CD4-positive, alpha-beta T cell (primary cell): ENCODE results near the gene NR3C1. TPM values are rescaled to one million over a fixed set of nuclear protein-coding genes. Genes with fewer than 3 reads are reported as not detected.

Experiments used
- ATAC-seq: fragments of 200-7000 bp; cut with Tn5 transposase; one replicate; pipeline ENCODE4 v1.10.0; 2022; ENCODE audit warnings: mild to moderate bottlenecking; ENCODE audit not compliant: poor library complexity
- CTCF ChIA-PET: fragments of 350-600 bp; sonication (Branson Sonifier 250); formaldehyde crosslinking; loops from one replicate; lab custom pipeline; 2021; ENCODE audit warnings: antibody characterized with exemption, inconsistent platforms; lab: Charles Lee
- POLR2A ChIA-PET: fragments of 350-600 bp; sonication (Branson Sonifier 250); formaldehyde crosslinking; loops from one replicate; lab custom pipeline; 2021; ENCODE audit warnings: antibody characterized with exemption, inconsistent platforms; lab: Charles Lee
- DNase-seq, 14 experiments: peaks; one replicate each; pipeline ENCODE4 v3.0.0-alpha.2; 2013 to 2020; ENCODE audit warnings: mixed read lengths in 2 of 14
- H3K27ac ChIP-seq, 2 donors: one replicate each; pipeline versions ENCODE4 v1.5.1 to v1.7.0; 2013; ENCODE audit warnings: low read length in 2 of 2, low read depth in 1 of 2, mild to moderate bottlenecking in 1 of 2
- H3K27me3 ChIP-seq, 2 experiments: 1 replicate in 1 of 2; 2 replicates in 1 of 2; pipeline versions ENCODE4 v1.6.1 to v1.7.0; 2013; ENCODE audit warnings: low read length in 2 of 2, control low read depth in 1 of 2, mild to moderate bottlenecking in 1 of 2, moderate library complexity in 1 of 2; ENCODE audit not compliant: insufficient read depth in 2 of 2, control insufficient read depth in 1 of 2
- H3K36me3 ChIP-seq: one replicate; pipeline ENCODE4 v1.6.1; 2013; ENCODE audit warnings: low read length, control low read depth; ENCODE audit not compliant: insufficient read depth
- H3K4me1 ChIP-seq: one replicate; pipeline ENCODE4 v1.6.1; 2013; ENCODE audit warnings: low read length, control low read depth; ENCODE audit not compliant: insufficient read depth
- H3K4me3 ChIP-seq: one replicate; pipeline ENCODE4 v1.5.1; 2013; ENCODE audit warnings: mild to moderate bottlenecking, low read length, moderate library complexity
- H3K9me3 ChIP-seq, 2 experiments: 1 replicate in 1 of 2; 2 replicates in 1 of 2; pipeline versions ENCODE4 v1.6.1 to v1.7.0; 2013; ENCODE audit warnings: low read length in 2 of 2, mild to moderate bottlenecking in 2 of 2, control low read depth in 1 of 2, moderate library complexity in 1 of 2; ENCODE audit not compliant: control insufficient read depth in 1 of 2, insufficient read depth in 1 of 2
- H3K27ac Mint-ChIP-seq: one replicate; pipeline ENCODE4 v1.8.0; 2020; ENCODE audit warnings: mixed read lengths
- H3K27me3 Mint-ChIP-seq: one replicate; pipeline ENCODE4 v1.8.0; 2021; ENCODE audit warnings: mixed read lengths
- H3K36me3 Mint-ChIP-seq: one replicate; pipeline ENCODE4 v1.8.0; 2021; ENCODE audit warnings: low read depth, mixed read lengths
- H3K4me1 Mint-ChIP-seq: one replicate; pipeline ENCODE4 v1.8.0; 2021; ENCODE audit warnings: low read depth, mixed read lengths
- H3K4me3 Mint-ChIP-seq: one replicate; pipeline ENCODE4 v1.8.0; 2020; ENCODE audit warnings: mild to moderate bottlenecking, mixed read lengths
- H3K9me3 Mint-ChIP-seq: one replicate; pipeline ENCODE4 v1.8.0; 2020; ENCODE audit warnings: mixed read lengths
- CTCF ChIP-seq: fragments of 200-600 bp; IDR thresholded peaks from one replicate; pipeline ENCODE4 v1.8.0; 2022; ENCODE audit warnings: antibody characterized with exemption, mild to moderate bottlenecking
- intact Hi-C, 2 experiments: fragments of 100-400 bp; cut with DNase I in 1 of 2; cut with micrococcal nuclease in 1 of 2; formaldehyde crosslinking; loops; one replicate each; pipeline versions ENCODE4 v1.15.1 to v1.9.0; 2023 to 2025; cut with DNase I, micrococcal nuclease
- total RNA-seq, 174 experiments: library from RNA in 2 of 174; stranded (reverse) in 2 of 174; gene quantifications; one replicate each; pipeline ENCODE4 v1.2.3 and lab custom pipeline; 2021 to 2026

NR3C1 gene
- total RNA-seq, 2 experiments from 2014 or later: 168 to 191 TPM

- TF ChIP-seq CTCF: no peak
Measured at GRCh38 chr5:143279698-143280097, 123.8 kb downstream of the NR3C1 start.

GRCh38 chr5:143277536-143277935, 126.0 kb downstream of the NR3C1 start:
- no peaks in the 10 kb centered on the region for H3K4me1 ChIP-seq
- no peak for TF ChIP-seq CTCF
- Mint-ChIP-seq H3K27ac (no peak overlapping the region), H3K36me3 (peaks cover 68% of the 10 kb centered on the region), H3K27me3 (no peaks in the 10 kb centered on the region), H3K9me3 (no peaks in the 10 kb centered on the region), H3K4me1 (no peaks in the 10 kb centered on the region), H3K4me3 (no peak overlapping the region)
- no peak overlapping the region for H3K4me3 ChIP-seq
- POLR2A ChIA-PET: interaction anchor here (1.2 kb wide), 1 partner anchor 126 kb away, joined by 3 read pairs; the partner anchor contains the start of gene NR3C1
- no peak for DNase-seq
- H3K27me3 ChIP-seq: no peaks in the 10 kb centered on the region
- H3K36me3 ChIP-seq: peaks cover 38% of the 10 kb centered on the region
- intact Hi-C loops: no loop called here
- CTCF ChIA-PET: interaction anchor here (0.6 to 1.4 kb wide), 2 partner anchors 9 to 13 kb away, joined by 3 to 5 read pairs; no protein-coding TSS in a partner anchor
- H3K9me3 ChIP-seq: no peaks in the 10 kb centered on the region
- no peak overlapping the region for H3K27ac ChIP-seq
- ATAC-seq: no peak

More at GRCh38 chr5:143279698-143280097, 123.8 kb downstream of the NR3C1 start:
- Histone ChIP-seq H3K4me1 (no peaks in the 10 kb centered on the region), H3K27ac (no peak overlapping the region), H3K9me3 (no peaks in the 10 kb centered on the region), H3K27me3 (no peaks in the 10 kb centered on the region), H3K4me3 (no peak overlapping the region), H3K36me3 (peaks cover 52% of the 10 kb centered on the region)
- intact Hi-C loops: no loop called here
- no peak overlapping the region for H3K27ac Mint-ChIP-seq
- peaks cover 75% of the 10 kb centered on the region for H3K36me3 Mint-ChIP-seq
- no peaks in the 10 kb centered on the region for H3K4me1 Mint-ChIP-seq
- no peaks in the 10 kb centered on the region for H3K9me3 Mint-ChIP-seq
- ATAC-seq (no peak), DNase-seq (no peak)
- H3K4me3 Mint-ChIP-seq: no peak overlapping the region
- ChIA-PET POLR2A (interaction anchor here (0.9 kb wide), 1 partner anchor 15 kb away, joined by 3 read pairs; no protein-coding TSS in a partner anchor), CTCF (no interaction called here)
- no peaks in the 10 kb centered on the region for H3K27me3 Mint-ChIP-seq

DNA sequence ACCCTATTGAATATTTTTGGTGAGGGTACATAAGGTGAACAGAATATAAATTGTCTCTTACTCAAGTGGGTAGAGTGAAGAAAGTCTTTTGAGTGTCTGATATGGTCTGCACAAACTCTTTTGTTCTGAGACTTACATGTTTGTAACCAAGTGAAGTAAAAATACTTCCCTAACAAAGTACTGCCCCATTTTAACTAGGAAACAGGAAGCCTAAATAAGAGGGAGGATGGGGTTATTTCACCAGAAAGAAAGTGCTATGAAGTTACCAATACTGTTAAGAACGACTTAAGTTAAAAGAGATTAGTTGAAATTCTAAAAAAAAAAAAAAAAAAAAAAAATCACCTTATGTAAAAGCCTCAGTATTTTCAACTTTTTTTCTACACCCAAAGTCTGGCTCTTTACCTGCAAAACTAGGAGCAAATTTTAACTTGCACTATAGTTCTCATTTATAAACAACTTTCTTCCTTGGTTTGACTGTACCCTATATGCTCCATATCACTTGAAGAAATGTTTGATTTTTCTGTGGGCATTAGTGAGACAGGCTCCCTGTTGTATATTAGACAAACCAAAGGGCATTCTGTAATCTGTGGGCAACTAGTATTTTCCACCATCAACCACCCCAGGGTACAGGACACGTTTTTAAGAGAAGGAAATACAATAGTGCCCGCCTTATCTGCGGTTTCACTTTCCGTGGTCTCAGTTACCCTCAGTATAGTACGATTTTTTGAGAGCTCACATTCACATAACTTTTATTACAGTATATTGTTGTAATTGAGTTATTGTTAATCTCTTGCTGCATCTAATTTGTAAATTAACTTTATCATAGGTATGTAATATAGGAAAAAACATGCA, 127.7 kb downstream of the NR3C1 start:
- Histone ChIP-seq H3K27me3 (no peaks in the 10 kb centered on the region), H3K36me3 (peaks cover 24% of the 10 kb centered on the region), H3K4me1 (no peaks in the 10 kb centered on the region), H3K4me3 (no peak overlapping the region), H3K27ac (no peak overlapping the region), H3K9me3 (no peaks in the 10 kb centered on the region)
- H3K4me3 Mint-ChIP-seq: no peak overlapping the region
- no peak for DNase-seq
- POLR2A ChIA-PET: no interaction called here
- intact Hi-C loops: no loop called here
- no peak for TF ChIP-seq CTCF
- H3K9me3 Mint-ChIP-seq: no peaks in the 10 kb centered on the region
- no peak overlapping the region for H3K27ac Mint-ChIP-seq
- no peak for ATAC-seq
- CTCF ChIA-PET: interaction anchor here (0.6 kb wide), 1 partner anchor 11 kb away, joined by 3 read pairs; no protein-coding TSS in a partner anchor
- H3K4me1 Mint-ChIP-seq: no peaks in the 10 kb centered on the region
- H3K27me3 Mint-ChIP-seq: no peaks in the 10 kb centered on the region
- peaks cover 50% of the 10 kb centered on the region for H3K36me3 Mint-ChIP-seq
